Measurements from ENCODE around the gene CTNNAL1.

Gene CTNNAL1

GRCh38 chr9:109026306-109026705 lies 13.0 kb upstream of the CTNNAL1 start:
- H3K4me1 ChIP-seq (ENCODE audit: control insufficient read depth, insufficient read depth, low read length), result peaks cover 5% of the 10 kb centered on the region
- no peak overlapping the region for H3K4me3 ChIP-seq (ENCODE audit: low read length in 2 of 2)
- peaks cover 0 to 7% of the 10 kb centered on the region in 2 donors for H3K36me3 ChIP-seq (ENCODE audit: control insufficient read depth in 2 of 2, insufficient read depth in 2 of 2, low read length in 2 of 2)
- H3K9me3 ChIP-seq (ENCODE audit: control insufficient read depth in 2 of 2, low read length in 2 of 2), result no peaks in the 10 kb centered on the region
- H3K27me3 ChIP-seq (ENCODE audit: control insufficient read depth in 1 of 2, insufficient read depth in 2 of 2, low read length in 2 of 2), result no peaks in the 10 kb centered on the region
- H3K27ac ChIP-seq (ENCODE audit: low read length), result no peak overlapping the region
- no peak overlapping the region for H3K9ac ChIP-seq (ENCODE audit: low read length in 2 of 2)

- no peak overlapping the region for H3K9ac ChIP-seq (ENCODE audit: low read length in 2 of 2)
- peaks cover 2 to 13% of the 10 kb centered on the region in 2 donors for H3K36me3 ChIP-seq (ENCODE audit: control insufficient read depth in 2 of 2, insufficient read depth in 2 of 2, low read length in 2 of 2)
- no peak overlapping the region for H3K27ac ChIP-seq (ENCODE audit: low read length)
- no peaks in the 10 kb centered on the region for H3K27me3 ChIP-seq (ENCODE audit: control insufficient read depth in 1 of 2, insufficient read depth in 2 of 2, low read length in 2 of 2)
- H3K4me3 ChIP-seq (ENCODE audit: low read length in 2 of 2), result no peak overlapping the region
- H3K9me3 ChIP-seq (ENCODE audit: control insufficient read depth in 2 of 2, low read length in 2 of 2), result no peaks in the 10 kb centered on the region
- peaks cover 5% of the 10 kb centered on the region for H3K4me1 ChIP-seq (ENCODE audit: control insufficient read depth, insufficient read depth, low read length)
Measured at GRCh38 chr9:109022873-109023272, 9.6 kb upstream of the CTNNAL1 start.

GRCh38 chr9:109020581-109021511 lies 7.5 kb upstream of the CTNNAL1 start:
- Histone ChIP-seq H3K27me3 (ENCODE audit: control insufficient read depth in 1 of 2, insufficient read depth in 2 of 2, low read length in 2 of 2) (no peaks in the 10 kb centered on the region), H3K36me3 (ENCODE audit: control insufficient read depth in 2 of 2, insufficient read depth in 2 of 2, low read length in 2 of 2) (peaks cover 2 to 20% of the 10 kb centered on the region in 2 donors), H3K27ac (ENCODE audit: low read length) (no peak overlapping the region), H3K4me1 (ENCODE audit: control insufficient read depth, insufficient read depth, low read length) (no peaks in the 10 kb centered on the region), H3K4me3 (ENCODE audit: low read length in 2 of 2) (no peak overlapping the region), H3K9ac (ENCODE audit: low read length in 2 of 2) (no peak overlapping the region), H3K9me3 (ENCODE audit: control insufficient read depth in 2 of 2, low read length in 2 of 2) (no peaks in the 10 kb centered on the region)

- H3K9me3 ChIP-seq (ENCODE audit: control insufficient read depth in 2 of 2, low read length in 2 of 2), result no peaks in the 10 kb centered on the region
- no peak overlapping the region for H3K9ac ChIP-seq (ENCODE audit: low read length in 2 of 2)
- no peak overlapping the region for H3K27ac ChIP-seq (ENCODE audit: low read length)
Measured at GRCh38 chr9:109020113-109020512, 6.8 kb upstream of the CTNNAL1 start.

GRCh38 chr9:109019420-109019819 lies 6.1 kb upstream of the CTNNAL1 start:
- Histone ChIP-seq H3K36me3 (ENCODE audit: control insufficient read depth in 2 of 2, insufficient read depth in 2 of 2, low read length in 2 of 2) (peaks cover 2 to 19% of the 10 kb centered on the region in 2 donors), H3K27ac (ENCODE audit: low read length) (no peak overlapping the region), H3K9ac (ENCODE audit: low read length in 2 of 2) (no peak overlapping the region), H3K9me3 (ENCODE audit: control insufficient read depth in 2 of 2, low read length in 2 of 2) (no peaks in the 10 kb centered on the region), H3K4me3 (ENCODE audit: low read length in 2 of 2) (no peak overlapping the region), H3K27me3 (ENCODE audit: control insufficient read depth in 1 of 2, insufficient read depth in 2 of 2, low read length in 2 of 2) (no peaks in the 10 kb centered on the region), H3K4me1 (ENCODE audit: control insufficient read depth, insufficient read depth, low read length) (peaks cover 4% of the 10 kb centered on the region)

More at GRCh38 chr9:109020113-109020512, 6.8 kb upstream of the CTNNAL1 start:
- Histone ChIP-seq H3K27me3 (ENCODE audit: control insufficient read depth in 1 of 2, insufficient read depth in 2 of 2, low read length in 2 of 2) (no peaks in the 10 kb centered on the region), H3K4me3 (ENCODE audit: low read length in 2 of 2) (no peak overlapping the region), H3K4me1 (ENCODE audit: control insufficient read depth, insufficient read depth, low read length) (no peaks in the 10 kb centered on the region), H3K36me3 (ENCODE audit: control insufficient read depth in 2 of 2, insufficient read depth in 2 of 2, low read length in 2 of 2) (peaks cover 2 to 20% of the 10 kb centered on the region in 2 donors)

GRCh38 chr9:109017493-109017892 lies 4.2 kb upstream of the CTNNAL1 start:
- Histone ChIP-seq H3K27ac (ENCODE audit: low read length) (no peak overlapping the region), H3K9me3 (ENCODE audit: control insufficient read depth in 2 of 2, low read length in 2 of 2) (no peaks in the 10 kb centered on the region), H3K4me3 (ENCODE audit: low read length in 2 of 2) (no peak overlapping the region), H3K27me3 (ENCODE audit: control insufficient read depth in 1 of 2, insufficient read depth in 2 of 2, low read length in 2 of 2) (no peaks in the 10 kb centered on the region), H3K4me1 (ENCODE audit: control insufficient read depth, insufficient read depth, low read length) (peaks cover 8% of the 10 kb centered on the region), H3K36me3 (ENCODE audit: control insufficient read depth in 2 of 2, insufficient read depth in 2 of 2, low read length in 2 of 2) (peaks cover 2 to 18% of the 10 kb centered on the region in 2 donors), H3K9ac (ENCODE audit: low read length in 2 of 2) (no peak overlapping the region)

- Histone ChIP-seq H3K36me3 (ENCODE audit: control insufficient read depth in 2 of 2, insufficient read depth in 2 of 2, low read length in 2 of 2) (peaks cover 2 to 18% of the 10 kb centered on the region in 2 donors), H3K27ac (ENCODE audit: low read length) (no peak overlapping the region), H3K4me1 (ENCODE audit: control insufficient read depth, insufficient read depth, low read length) (peaks cover 8% of the 10 kb centered on the region)
Measured at GRCh38 chr9:109017061-109017460, 3.8 kb upstream of the CTNNAL1 start.

GRCh38 chr9:109016132-109016531 lies 2.8 kb upstream of the CTNNAL1 start:
- Histone ChIP-seq H3K4me1 (ENCODE audit: control insufficient read depth, insufficient read depth, low read length) (peaks cover 12% of the 10 kb centered on the region), H3K9ac (ENCODE audit: low read length in 2 of 2) (no peak overlapping the region), H3K36me3 (ENCODE audit: control insufficient read depth in 2 of 2, insufficient read depth in 2 of 2, low read length in 2 of 2) (peaks cover 2 to 18% of the 10 kb centered on the region in 2 donors), H3K9me3 (ENCODE audit: control insufficient read depth in 2 of 2, low read length in 2 of 2) (no peaks in the 10 kb centered on the region), H3K27ac (ENCODE audit: low read length) (no peak overlapping the region), H3K27me3 (ENCODE audit: control insufficient read depth in 1 of 2, insufficient read depth in 2 of 2, low read length in 2 of 2) (no peaks in the 10 kb centered on the region), H3K4me3 (ENCODE audit: low read length in 2 of 2) (no peak overlapping the region)

More at GRCh38 chr9:109017061-109017460, 3.8 kb upstream of the CTNNAL1 start:
- H3K4me3 ChIP-seq (ENCODE audit: low read length in 2 of 2), result no peak overlapping the region
- H3K27me3 ChIP-seq (ENCODE audit: control insufficient read depth in 1 of 2, insufficient read depth in 2 of 2, low read length in 2 of 2), result no peaks in the 10 kb centered on the region
- H3K9ac ChIP-seq (ENCODE audit: low read length in 2 of 2), result no peak overlapping the region
- no peaks in the 10 kb centered on the region for H3K9me3 ChIP-seq (ENCODE audit: control insufficient read depth in 2 of 2, low read length in 2 of 2)

- Histone ChIP-seq H3K27ac (ENCODE audit: low read length) (peak overlapping the region; percentile 80), H3K4me3 (ENCODE audit: low read length in 2 of 2) (no peak overlapping the region), H3K27me3 (ENCODE audit: control insufficient read depth in 1 of 2, insufficient read depth in 2 of 2, low read length in 2 of 2) (no peaks in the 10 kb centered on the region), H3K36me3 (ENCODE audit: control insufficient read depth in 2 of 2, insufficient read depth in 2 of 2, low read length in 2 of 2) (peaks cover 2 to 15% of the 10 kb centered on the region in 2 donors), H3K4me1 (ENCODE audit: control insufficient read depth, insufficient read depth, low read length) (peaks cover 16% of the 10 kb centered on the region), H3K9ac (ENCODE audit: low read length in 2 of 2) (no peak overlapping the region), H3K9me3 (ENCODE audit: control insufficient read depth in 2 of 2, low read length in 2 of 2) (no peaks in the 10 kb centered on the region)
Measured at GRCh38 chr9:109014608-109015280, 1.4 kb upstream of the CTNNAL1 start.

- Histone ChIP-seq H3K4me1 (ENCODE audit: control insufficient read depth, insufficient read depth, low read length) (peaks cover 16% of the 10 kb centered on the region), H3K9ac (ENCODE audit: low read length in 2 of 2) (peak overlapping the region; percentile 29 to 62), H3K9me3 (ENCODE audit: control insufficient read depth in 2 of 2, low read length in 2 of 2) (no peaks in the 10 kb centered on the region), H3K27me3 (ENCODE audit: control insufficient read depth in 1 of 2, insufficient read depth in 2 of 2, low read length in 2 of 2) (no peaks in the 10 kb centered on the region), H3K4me3 (ENCODE audit: low read length in 2 of 2) (peak overlapping the region; percentile 16 to 72), H3K27ac (ENCODE audit: low read length) (peak overlapping the region; percentile 80), H3K36me3 (ENCODE audit: control insufficient read depth in 2 of 2, insufficient read depth in 2 of 2, low read length in 2 of 2) (peaks cover 1 to 9% of the 10 kb centered on the region in 2 donors)
Measured at GRCh38 chr9:109013679-109014607, 644 bp upstream of the CTNNAL1 start.
